SJCRH30 (cell line): ENCODE data around the gene PDIA6. TPM values are rescaled to one million over a fixed set of nuclear protein-coding genes. Genes with fewer than 3 reads are reported as not detected.
"Not testable (repeated sequence)": the region's sequence is repeated elsewhere in the genome, so short reads cannot be mapped to it uniquely, and the experiment has no call there.

Experiments
- DNase-seq, 2 experiments: peaks; one replicate each; pipeline ENCODE4 v3.0.0-alpha.2; 2015 to 2020
- H3K27ac ChIP-seq: fragments of 250-450 bp; sonication (Bioruptor Pico); 2 replicates; pipeline ENCODE4 v1.5.1; 2020; ENCODE audit warnings: mild to moderate bottlenecking, moderate library complexity
- H3K27me3 ChIP-seq: fragments of 250-450 bp; sonication (Bioruptor Pico); 2 replicates; pipeline ENCODE4 v1.5.1; 2020; ENCODE audit warnings: mild to moderate bottlenecking, moderate library complexity
- H3K36me3 ChIP-seq: fragments of 250-450 bp; sonication (Bioruptor Pico); 2 replicates; pipeline ENCODE4 v1.5.1; 2020; ENCODE audit warnings: mild to moderate bottlenecking, moderate library complexity
- H3K4me1 ChIP-seq: fragments of 250-450 bp; sonication (Bioruptor Pico); 2 replicates; pipeline ENCODE4 v1.5.1; 2020; ENCODE audit warnings: mild to moderate bottlenecking, moderate library complexity
- H3K4me3 ChIP-seq: fragments of 250-450 bp; sonication (Bioruptor Pico); 2 replicates; pipeline ENCODE4 v1.5.1; 2020; ENCODE audit warnings: mild to moderate bottlenecking, moderate library complexity
- H3K9me3 ChIP-seq: fragments of 250-450 bp; sonication (Bioruptor Pico); replicated peaks from 2 replicates; pipeline ENCODE4 v1.5.1; 2020; ENCODE audit warnings: mild to moderate bottlenecking, moderate library complexity
- total RNA-seq: library from RNA; depleted of rRNA; stranded (reverse); fragments of >200 nt; shearing (Covaris generic); gene quantifications from 2 replicates; pipeline ENCODE4 v1.2.3, GENCODE V29; 2014

The PDIA6 gene
- total RNA-seq, 1 experiment from 2014 or later = 274 TPM

DNA sequence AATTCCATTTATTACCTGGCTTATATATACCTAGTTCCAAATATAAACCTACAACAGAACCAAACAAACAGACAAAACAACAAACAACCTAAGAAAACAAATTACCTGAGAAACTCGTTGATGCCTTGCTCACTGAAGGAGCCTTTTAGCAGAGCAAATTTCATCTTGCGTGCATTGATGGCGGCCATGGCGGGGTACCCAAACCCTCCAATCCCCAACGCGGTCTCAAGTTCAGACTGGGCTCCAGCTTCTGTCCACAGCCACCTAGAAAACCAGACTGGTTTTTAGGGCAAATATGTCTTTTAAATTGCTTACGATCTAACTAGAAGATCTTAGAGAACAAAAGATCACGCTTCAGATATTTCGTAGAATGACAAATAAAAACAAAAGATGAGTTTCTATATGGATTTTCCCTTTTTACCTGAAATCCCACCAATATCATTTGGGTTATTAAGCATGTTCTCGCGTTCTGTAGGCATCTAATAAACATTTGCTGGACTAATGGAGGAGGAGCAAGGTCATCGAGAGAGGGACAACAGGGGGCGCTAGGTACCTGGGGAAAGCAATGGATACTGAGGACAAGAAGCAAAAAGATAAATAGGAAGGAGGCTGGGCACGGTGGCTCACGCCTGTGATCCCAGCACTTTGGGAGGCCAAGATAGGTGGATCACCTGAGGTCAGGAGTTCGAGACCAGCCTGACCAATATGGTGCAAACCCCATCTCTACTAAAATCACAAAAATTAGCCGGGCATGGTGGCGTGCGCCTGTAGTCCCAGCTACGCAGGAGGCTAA lies 25.2 kb downstream of the PDIA6 start:
- Histone ChIP-seq H3K9me3 (no peaks in the 10 kb centered on the region), H3K27me3 (no peaks in the 10 kb centered on the region), H3K36me3 (peaks cover 93% of the 10 kb centered on the region), H3K4me1 (no peaks in the 10 kb centered on the region), H3K27ac (no peak overlapping the region), H3K4me3 (no peak overlapping the region)
- DNase-seq = peak; percentile 36 to 37

DNA sequence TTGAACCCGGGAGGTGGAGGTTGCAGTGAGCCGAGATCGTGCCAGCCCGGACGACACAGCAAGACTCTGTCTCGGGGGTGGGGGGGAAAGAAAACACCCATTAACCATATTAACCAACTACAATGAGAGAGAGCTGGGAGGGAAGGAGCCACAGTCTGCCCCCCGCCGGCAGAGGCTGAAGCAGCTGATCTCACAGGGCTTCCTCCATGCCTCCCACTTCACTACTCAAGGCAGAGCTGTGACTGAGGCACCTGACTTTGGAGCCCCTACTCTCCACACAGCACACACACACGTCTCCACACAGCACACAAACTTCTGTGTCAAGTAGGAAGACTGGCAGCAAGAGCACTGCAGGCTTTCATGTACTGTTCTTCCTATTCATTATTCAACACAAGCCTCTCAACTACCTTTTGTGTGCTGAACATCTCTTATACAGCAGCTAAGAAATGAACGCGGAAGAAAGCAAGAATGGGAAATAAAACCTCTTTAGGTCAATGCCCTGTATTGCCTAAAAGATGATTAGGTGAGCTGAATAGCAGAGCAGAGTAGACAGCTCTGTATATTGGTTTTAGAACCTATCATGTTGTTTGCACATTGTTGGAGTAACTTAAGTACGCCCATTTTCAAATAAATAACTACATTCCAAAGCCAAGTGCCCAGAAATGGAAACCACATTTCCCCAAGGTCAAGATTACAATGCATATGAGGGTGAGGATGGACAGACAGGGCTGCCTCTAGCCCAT lies 26.2 kb downstream of the PDIA6 start:
- Histone ChIP-seq H3K4me1 (no peaks in the 10 kb centered on the region), H3K4me3 (no peak overlapping the region), H3K27ac (no peak overlapping the region), H3K9me3 (no peaks in the 10 kb centered on the region), H3K36me3 (peaks cover 93% of the 10 kb centered on the region), H3K27me3 (no peaks in the 10 kb centered on the region)
- DNase-seq = no peak

GRCh38 chr2:10785260-10785659 lies 27.3 kb downstream of the PDIA6 start:
- Histone ChIP-seq H3K4me3 (no peak overlapping the region), H3K27me3 (no peaks in the 10 kb centered on the region), H3K27ac (no peak overlapping the region), H3K36me3 (peaks cover 89% of the 10 kb centered on the region), H3K4me1 (no peaks in the 10 kb centered on the region), H3K9me3 (no peaks in the 10 kb centered on the region)
- DNase-seq = no peak

DNA sequence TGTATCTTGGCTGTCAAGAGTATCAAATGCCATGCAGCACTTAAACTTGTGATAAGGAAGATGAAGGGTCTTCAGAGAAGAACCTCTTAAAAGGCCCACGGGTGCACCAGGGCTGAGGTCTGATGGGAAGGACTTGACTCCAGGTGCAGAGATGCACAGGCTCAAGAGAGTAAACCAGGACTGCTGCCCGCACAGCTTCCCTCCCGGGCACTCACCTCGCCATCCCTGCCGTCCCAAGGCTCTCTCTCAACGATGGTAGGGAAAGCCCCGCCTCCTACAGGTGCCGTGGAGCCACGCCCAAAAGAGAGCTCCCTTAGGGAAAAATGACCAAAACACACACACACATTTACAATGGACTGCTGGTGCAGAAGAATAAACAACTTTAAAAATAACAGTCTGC lies 27.9 kb downstream of the PDIA6 start:
- Histone ChIP-seq H3K27me3 (no peaks in the 10 kb centered on the region), H3K4me3 (no peak overlapping the region), H3K9me3 (no peaks in the 10 kb centered on the region), H3K4me1 (no peaks in the 10 kb centered on the region), H3K27ac (no peak overlapping the region), H3K36me3 (peaks cover 86% of the 10 kb centered on the region)
- DNase-seq = no peak

GRCh38 chr2:10783421-10783820 lies 29.2 kb downstream of the PDIA6 start:
- Histone ChIP-seq H3K4me3 (no peak overlapping the region), H3K4me1 (no peaks in the 10 kb centered on the region), H3K27me3 (no peaks in the 10 kb centered on the region), H3K27ac (no peak overlapping the region), H3K9me3 (no peaks in the 10 kb centered on the region), H3K36me3 (peaks cover 74% of the 10 kb centered on the region)
- DNase-seq = no peak

DNA sequence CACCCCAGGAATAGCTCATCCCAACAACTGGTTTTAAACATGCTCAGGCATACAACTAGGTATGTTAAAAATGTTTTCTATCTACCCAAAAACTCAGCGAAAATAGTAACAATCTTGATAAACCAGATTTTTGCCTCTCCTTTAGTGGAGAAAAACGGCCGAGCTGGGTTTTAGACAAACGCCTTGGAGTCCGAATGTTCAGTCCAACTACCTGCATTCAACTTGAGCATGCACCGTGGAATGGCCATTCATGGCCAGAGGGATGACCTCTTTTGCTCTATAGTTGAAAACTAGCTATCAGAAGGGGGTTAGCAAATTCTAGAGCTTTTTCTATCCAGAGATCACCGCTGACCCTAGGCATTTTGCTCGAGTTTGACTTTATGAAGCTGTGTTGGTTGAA lies 30.8 kb downstream of the PDIA6 start:
- Histone ChIP-seq H3K27ac (no peak overlapping the region), H3K36me3 (peaks cover 59% of the 10 kb centered on the region), H3K27me3 (no peaks in the 10 kb centered on the region), H3K4me3 (no peak overlapping the region), H3K4me1 (no peaks in the 10 kb centered on the region), H3K9me3 (no peaks in the 10 kb centered on the region)
- no peak for DNase-seq

DNA sequence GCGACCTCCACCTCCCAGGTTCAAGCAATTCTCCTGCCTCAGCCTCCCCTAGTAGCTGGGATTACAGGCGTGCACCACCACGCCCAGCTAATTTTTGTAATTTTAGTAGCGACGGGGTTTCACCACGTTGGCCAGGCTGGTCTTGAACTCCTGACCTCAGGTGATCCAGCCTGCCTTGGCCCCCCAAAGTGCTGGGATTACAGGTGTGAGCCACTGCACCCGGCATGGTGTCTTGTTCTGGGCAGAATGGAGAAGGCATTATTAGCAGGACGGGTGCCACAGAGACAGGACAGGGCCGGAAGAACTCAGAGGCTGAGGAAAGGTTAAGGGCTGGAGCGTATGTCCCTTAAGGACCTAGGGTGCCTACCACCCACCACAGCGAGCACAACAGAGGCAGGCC lies 31.8 kb downstream of the PDIA6 start:
- H3K4me1 ChIP-seq, H3K27ac ChIP-seq, H3K9me3 ChIP-seq, H3K27me3 ChIP-seq, DNase-seq, H3K4me3 ChIP-seq: not testable (repeated sequence)
- H3K36me3 ChIP-seq = peaks cover 50% of the 10 kb centered on the region

DNA sequence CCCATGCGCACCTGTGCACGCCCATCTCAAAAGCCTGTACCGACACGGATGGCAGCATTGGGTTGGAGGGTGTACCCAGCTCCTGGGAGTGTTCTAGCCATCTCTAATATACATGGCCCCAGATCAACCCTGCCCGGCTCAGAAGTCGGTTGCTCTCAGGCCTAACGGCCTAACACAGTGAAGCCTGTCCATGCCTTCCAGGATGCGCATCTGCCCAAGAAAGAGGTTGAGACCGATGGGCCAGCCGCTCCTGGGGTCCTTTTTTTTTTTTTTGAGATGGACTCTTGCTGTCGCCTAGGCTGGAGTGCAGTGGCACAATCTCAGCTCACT lies 32.1 kb downstream of the PDIA6 start:
- H3K36me3 ChIP-seq = peaks cover 47% of the 10 kb centered on the region
- peaks cover 1% of the 10 kb centered on the region; the same call in 1 of the 2 replicates for H3K4me1 ChIP-seq
- no peak for DNase-seq
- H3K9me3 ChIP-seq = no peaks in the 10 kb centered on the region
- H3K27ac ChIP-seq = no peak overlapping the region
- no peaks in the 10 kb centered on the region for H3K27me3 ChIP-seq
- H3K4me3 ChIP-seq = no peak overlapping the region

DNA sequence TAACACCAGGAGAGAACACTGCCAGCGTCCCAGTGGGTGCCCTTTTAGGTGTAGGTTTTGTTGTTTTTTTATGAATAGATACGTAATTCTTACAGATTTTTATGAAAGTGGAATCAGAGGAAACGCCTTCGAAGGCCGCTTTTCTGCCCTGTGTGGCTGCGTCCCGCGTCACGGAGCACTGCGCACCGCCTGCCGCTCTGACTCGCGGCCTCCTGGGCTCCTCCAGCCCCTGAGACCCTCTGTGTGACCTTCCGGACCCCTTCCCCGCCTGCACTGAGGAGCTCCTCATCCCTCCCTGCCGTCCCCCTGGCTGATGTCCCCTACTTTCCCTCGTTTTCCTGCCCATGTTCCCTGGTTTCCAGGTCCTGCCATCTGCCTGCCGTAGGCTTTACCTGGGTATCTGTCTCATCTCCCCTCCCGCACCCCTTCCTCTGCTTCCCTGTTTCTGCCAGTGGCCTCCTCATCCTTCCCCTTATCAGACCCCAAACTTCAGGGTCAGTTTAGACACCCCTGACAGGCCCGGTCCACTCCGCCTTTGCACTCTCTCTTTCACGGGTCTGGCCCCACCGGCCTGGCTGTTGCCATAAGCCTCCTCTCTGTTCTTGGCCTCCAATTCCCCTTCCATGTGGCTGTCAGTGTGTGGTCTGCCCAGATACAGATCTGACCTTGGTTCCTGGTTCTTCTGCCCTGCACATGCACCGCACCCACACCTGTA lies 32.7 kb downstream of the PDIA6 start:
- Histone ChIP-seq H3K36me3 (peaks cover 41% of the 10 kb centered on the region), H3K4me3 (no peak overlapping the region), H3K27ac (no peak overlapping the region), H3K9me3 (no peaks in the 10 kb centered on the region), H3K27me3 (no peaks in the 10 kb centered on the region), H3K4me1 (peaks cover 6% of the 10 kb centered on the region)
- no peak for DNase-seq

DNA sequence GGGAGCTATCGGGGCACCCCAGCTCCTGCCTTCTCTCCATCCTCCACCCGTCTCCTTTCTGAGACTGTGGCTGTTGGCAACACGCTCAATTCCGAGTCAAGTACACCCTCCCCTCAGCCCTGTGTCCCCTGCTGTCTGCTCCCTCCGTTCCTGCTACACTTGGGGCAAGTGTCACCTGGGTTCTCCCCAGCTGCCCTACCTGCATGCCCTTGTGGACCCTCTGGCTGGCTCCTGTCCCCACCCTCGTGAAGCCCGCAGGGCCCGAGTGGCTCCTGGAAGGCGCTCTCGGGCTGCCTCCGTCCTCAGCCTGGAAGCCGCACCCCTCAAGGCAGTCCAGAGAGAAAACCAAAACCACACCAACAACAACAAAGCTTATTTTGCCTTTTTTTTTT lies 33.9 kb downstream of the PDIA6 start:
- peaks cover 19% of the 10 kb centered on the region for H3K4me1 ChIP-seq
- H3K36me3 ChIP-seq = peaks cover 29% of the 10 kb centered on the region

DNA sequence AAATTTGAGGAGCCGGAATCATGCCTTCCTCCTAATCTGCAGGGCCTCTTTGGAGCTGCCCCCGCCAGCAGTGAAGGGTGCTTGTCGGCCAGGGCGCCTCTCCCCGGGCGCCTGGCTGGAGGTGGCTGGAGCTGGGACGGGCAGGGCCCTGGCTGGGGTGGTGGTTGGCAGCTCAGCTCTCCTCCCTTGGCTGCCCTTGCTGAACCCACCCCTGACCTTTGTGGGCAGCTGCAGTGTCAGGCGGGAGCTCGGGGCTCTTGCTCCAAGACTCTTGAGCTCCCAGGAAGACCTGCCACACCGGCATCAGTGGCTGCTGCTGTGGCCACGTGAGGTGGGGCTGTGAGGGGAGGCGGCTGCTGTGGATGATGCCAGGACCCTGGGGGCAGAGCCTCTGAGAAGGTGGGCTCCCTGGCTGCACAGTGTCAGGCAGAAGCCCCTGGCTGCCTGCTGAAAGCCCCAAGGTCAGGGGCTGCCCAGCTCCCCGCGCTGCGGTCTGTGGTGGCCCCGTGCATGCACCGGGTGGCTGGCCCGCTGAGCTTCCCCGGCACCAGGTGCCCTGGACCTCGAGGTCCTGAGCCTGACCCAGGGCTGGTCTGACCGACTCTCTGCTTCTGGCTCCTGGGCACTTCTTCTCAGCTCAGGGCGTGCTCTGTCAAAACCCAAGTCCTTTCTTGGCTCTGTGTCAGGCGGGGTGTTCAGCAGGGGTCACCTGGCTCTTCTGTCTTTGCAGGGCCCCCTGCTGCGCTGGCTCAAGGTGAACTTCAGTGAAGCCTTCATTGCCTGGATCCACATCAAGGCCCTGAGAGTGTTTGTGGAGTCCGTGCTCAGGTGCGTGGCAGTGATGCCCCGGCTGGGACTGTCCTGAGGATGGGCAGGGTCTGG lies 34.5 kb downstream of the PDIA6 start:
- Histone ChIP-seq H3K27ac (no peak overlapping the region), H3K9me3 (no peaks in the 10 kb centered on the region), H3K4me3 (no peak overlapping the region), H3K27me3 (no peaks in the 10 kb centered on the region), H3K36me3 (peaks cover 23% of the 10 kb centered on the region), H3K4me1 (peaks cover 21% of the 10 kb centered on the region)
- no peak for DNase-seq

More for the DNA sequence above, 33.9 kb downstream of the PDIA6 start:
- no peak for DNase-seq
- Histone ChIP-seq H3K27me3 (no peaks in the 10 kb centered on the region), H3K4me3 (no peak overlapping the region), H3K9me3 (no peaks in the 10 kb centered on the region), H3K27ac (no peak overlapping the region)

DNA sequence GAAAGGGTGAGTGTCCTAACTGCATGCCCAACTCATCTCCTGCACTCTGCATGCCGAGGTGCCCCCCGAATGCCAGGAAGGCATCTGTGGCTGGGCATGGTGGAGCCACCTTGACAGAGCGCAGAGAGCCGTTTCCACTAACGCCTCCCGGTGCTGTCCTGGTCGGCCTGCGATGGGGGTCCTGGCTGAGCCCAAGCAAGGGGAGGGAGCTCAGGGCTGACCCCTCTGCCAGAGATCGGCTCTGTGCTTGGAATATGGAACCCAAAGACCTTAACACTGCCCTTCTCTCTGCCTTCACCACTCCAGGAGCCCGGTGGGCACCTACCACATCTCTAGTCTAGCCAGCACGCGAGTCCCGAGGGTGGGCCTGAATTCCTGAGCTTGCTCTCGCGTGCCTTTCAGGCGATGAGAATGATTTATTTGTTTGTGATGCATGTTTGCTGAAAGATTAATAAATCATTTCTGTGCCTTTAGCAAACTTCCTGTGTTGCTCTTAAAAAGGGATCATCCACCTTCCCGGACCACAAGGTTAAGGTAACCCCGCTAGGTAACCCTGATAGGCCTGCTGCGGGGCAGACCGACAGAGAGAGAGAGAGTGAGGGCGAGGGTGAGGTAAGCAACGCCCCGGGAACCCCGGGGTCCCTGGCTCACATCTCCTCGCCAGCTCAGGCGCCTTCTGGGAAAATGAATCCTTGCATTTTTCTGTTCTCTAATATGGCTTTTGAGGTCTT lies 35.3 kb downstream of the PDIA6 start:
- DNase-seq = no peak
- Histone ChIP-seq H3K27ac (no peak overlapping the region), H3K4me1 (peaks cover 21% of the 10 kb centered on the region), H3K36me3 (peaks cover 17% of the 10 kb centered on the region), H3K9me3 (no peaks in the 10 kb centered on the region), H3K4me3 (no peak overlapping the region), H3K27me3 (no peaks in the 10 kb centered on the region)

- H3K4me3 ChIP-seq = no peak overlapping the region
- peaks cover 21% of the 10 kb centered on the region for H3K4me1 ChIP-seq
- no peak for DNase-seq
- H3K27me3 ChIP-seq = no peaks in the 10 kb centered on the region
- no peak overlapping the region for H3K27ac ChIP-seq
- H3K36me3 ChIP-seq = peaks cover 9% of the 10 kb centered on the region
- H3K9me3 ChIP-seq = no peaks in the 10 kb centered on the region
These were observed 36.2 kb downstream of the PDIA6 start for GRCh38 chr2:10776231-10776977.
